Mesothelial cell of epicardium (in vitro differentiated cells): ENCODE data around the gene PTPRQ. TPM values are rescaled to one million over a fixed set of nuclear protein-coding genes. Genes with fewer than 3 reads are reported as not detected.
A peak's percentile ranks its signal among the peaks of the same experiment; 100 is the strongest.

ENCODE experiments used
- DNase-seq, 2 experiments: peaks; one replicate each; pipeline ENCODE4 v3.0.0; 2021; ENCODE audit warnings: low spot score in 2 of 2; ENCODE audit not compliant: unreplicated experiment in 2 of 2
- H3K27ac Mint-ChIP-seq: 2 replicates; pipeline ENCODE4 v1.8.0; 2021; ENCODE audit warnings: mixed read lengths
- H3K27me3 Mint-ChIP-seq: 2 replicates; pipeline ENCODE4 v1.8.0; 2021; ENCODE audit warnings: low read depth, mixed read lengths
- H3K36me3 Mint-ChIP-seq: 2 replicates; pipeline ENCODE4 v1.8.0; 2021; ENCODE audit warnings: mixed read lengths
- H3K4me1 Mint-ChIP-seq: 2 replicates; pipeline ENCODE4 v1.8.0; 2021; ENCODE audit warnings: mixed read lengths
- H3K4me3 Mint-ChIP-seq: 2 replicates; pipeline ENCODE4 v1.8.0; 2021; ENCODE audit warnings: mild to moderate bottlenecking, moderate library complexity, mixed read lengths
- H3K9me3 Mint-ChIP-seq: 2 replicates; pipeline ENCODE4 v1.8.0; 2021; ENCODE audit warnings: mixed read lengths
- total RNA-seq: library from RNA; stranded (reverse); gene quantifications from 3 replicates; pipeline ENCODE4 v1.2.1, GENCODE V29; 2021
- TF ChIP-seq, protein P1 (sequence below): fragments of 200-600 bp; sonication (generic); IDR thresholded peaks from one replicate; pipeline ENCODE4 v1.5.0; 2021; ENCODE audit warnings: antibody characterized with exemption; ENCODE audit not compliant: unreplicated experiment

The PTPRQ gene
- total RNA-seq, 1 donor from 2014 or later = 17.5 TPM

DNA sequence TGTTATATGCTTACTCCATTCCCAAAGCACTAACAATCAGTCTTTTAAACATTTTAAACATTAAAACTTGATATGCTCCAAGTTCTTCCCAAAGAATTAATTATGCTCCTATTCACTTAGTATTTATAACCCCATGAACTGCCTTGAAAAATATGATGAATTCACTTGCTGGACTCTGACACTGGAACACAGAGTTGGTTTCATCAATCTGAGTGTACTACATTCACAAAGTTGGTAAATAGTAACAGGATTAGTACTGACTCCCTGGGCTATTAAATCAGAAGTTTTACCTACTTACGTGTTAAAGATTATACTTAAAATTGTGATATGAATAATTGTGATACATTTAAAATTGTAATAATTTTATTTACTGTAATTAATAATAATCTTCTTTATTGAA is 246.1 kb downstream of the PTPRQ start:
- TF ChIP-seq, protein P1, sequence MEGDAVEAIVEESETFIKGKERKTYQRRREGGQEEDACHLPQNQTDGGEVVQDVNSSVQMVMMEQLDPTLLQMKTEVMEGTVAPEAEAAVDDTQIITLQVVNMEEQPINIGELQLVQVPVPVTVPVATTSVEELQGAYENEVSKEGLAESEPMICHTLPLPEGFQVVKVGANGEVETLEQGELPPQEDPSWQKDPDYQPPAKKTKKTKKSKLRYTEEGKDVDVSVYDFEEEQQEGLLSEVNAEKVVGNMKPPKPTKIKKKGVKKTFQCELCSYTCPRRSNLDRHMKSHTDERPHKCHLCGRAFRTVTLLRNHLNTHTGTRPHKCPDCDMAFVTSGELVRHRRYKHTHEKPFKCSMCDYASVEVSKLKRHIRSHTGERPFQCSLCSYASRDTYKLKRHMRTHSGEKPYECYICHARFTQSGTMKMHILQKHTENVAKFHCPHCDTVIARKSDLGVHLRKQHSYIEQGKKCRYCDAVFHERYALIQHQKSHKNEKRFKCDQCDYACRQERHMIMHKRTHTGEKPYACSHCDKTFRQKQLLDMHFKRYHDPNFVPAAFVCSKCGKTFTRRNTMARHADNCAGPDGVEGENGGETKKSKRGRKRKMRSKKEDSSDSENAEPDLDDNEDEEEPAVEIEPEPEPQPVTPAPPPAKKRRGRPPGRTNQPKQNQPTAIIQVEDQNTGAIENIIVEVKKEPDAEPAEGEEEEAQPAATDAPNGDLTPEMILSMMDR = no peak
- no peak overlapping the region for H3K4me3 Mint-ChIP-seq
- H3K4me1 Mint-ChIP-seq = no peaks in the 10 kb centered on the region
- no peaks in the 10 kb centered on the region for H3K36me3 Mint-ChIP-seq
- H3K9me3 Mint-ChIP-seq = peaks cover 11% of the 10 kb centered on the region
- DNase-seq = no peak
- no peak overlapping the region for H3K27ac Mint-ChIP-seq
- no peaks in the 10 kb centered on the region for H3K27me3 Mint-ChIP-seq

DNA sequence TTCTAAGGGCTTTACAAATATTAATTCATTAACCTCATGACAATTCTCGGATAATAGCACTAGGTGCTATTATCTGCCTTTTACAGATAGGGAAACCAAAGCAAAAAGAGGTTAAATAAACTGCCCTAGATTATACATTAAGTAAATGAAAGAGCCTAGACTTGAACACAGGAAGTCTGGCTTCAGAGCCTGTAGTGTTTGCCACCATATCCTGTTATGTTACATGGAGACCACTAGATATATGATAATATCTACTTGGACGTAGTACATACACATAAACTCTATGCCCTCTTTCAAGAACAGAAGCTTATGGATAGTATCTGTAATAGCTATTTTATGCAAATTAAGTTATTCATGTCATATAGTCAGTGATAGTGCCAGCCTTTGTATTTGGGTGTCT is 246.5 kb downstream of the PTPRQ start:
- Mint-ChIP-seq H3K27me3 (no peaks in the 10 kb centered on the region), H3K4me1 (no peaks in the 10 kb centered on the region), H3K36me3 (no peaks in the 10 kb centered on the region), H3K9me3 (peaks cover 11% of the 10 kb centered on the region), H3K27ac (no peak overlapping the region), H3K4me3 (no peak overlapping the region)
- TF ChIP-seq, protein P1 = no peak
- DNase-seq = no peak

DNA sequence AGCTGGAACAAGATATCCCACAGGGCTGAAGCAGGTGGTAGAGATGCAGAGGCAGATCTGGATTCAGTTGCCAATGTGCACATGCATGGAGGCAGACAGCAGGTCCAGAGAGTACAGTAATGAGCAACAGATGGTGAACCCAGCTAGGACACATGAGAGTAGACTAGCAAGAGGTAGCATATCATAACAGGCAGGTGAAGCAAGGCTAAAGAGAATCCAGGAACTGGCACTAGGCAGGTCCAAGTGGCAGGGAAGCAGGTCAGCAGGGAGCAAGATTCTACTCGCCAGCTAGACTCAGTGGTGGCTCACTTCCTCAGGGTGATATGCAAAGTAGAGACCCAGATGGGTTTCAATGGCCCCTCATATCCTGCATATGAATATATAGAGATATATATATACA is 248.1 kb downstream of the PTPRQ start:
- Mint-ChIP-seq H3K4me3 (no peak overlapping the region), H3K27ac (no peak overlapping the region), H3K27me3 (no peaks in the 10 kb centered on the region), H3K4me1 (no peaks in the 10 kb centered on the region), H3K9me3 (peaks cover 6% of the 10 kb centered on the region), H3K36me3 (no peaks in the 10 kb centered on the region)
- no peak for DNase-seq
- TF ChIP-seq, protein P1 = no peak

DNA sequence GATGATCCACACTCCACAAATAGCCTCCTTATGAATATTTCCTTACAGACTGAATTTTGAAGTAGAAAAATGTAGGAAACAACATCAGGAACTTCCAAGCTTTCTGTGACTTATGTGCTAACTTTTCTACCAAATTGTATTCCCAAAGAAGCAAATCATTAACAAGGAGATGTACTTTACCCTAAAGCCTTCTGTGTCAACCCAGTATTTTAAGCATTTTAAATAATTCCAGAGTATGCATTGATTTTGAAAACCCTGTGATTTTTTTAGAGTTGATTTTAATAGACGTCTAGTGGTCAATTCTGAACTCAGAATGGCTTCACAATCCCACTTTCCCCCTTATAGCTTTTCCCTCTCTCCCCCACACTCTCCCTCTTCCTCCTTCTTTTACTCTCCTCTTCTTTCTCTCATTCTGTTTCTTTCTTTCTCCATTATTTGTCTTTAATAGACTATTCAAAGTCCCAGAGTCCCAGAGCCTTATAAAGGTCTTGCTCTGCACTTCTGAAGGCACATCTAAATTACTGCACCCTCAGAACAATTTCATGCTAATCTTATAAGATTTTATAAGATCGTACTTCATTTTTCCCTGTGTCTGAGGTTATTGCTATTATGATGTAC is 253.3 kb downstream of the PTPRQ start:
- H3K9me3 Mint-ChIP-seq = no peaks in the 10 kb centered on the region
- no peak overlapping the region for H3K4me3 Mint-ChIP-seq
- H3K36me3 Mint-ChIP-seq = no peaks in the 10 kb centered on the region
- peaks cover 12% of the 10 kb centered on the region for H3K27me3 Mint-ChIP-seq
- DNase-seq = no peak
- TF ChIP-seq, protein P1 = no peak
- peaks cover 2% of the 10 kb centered on the region for H3K4me1 Mint-ChIP-seq
- H3K27ac Mint-ChIP-seq = peak overlapping the region; percentile 41

DNA sequence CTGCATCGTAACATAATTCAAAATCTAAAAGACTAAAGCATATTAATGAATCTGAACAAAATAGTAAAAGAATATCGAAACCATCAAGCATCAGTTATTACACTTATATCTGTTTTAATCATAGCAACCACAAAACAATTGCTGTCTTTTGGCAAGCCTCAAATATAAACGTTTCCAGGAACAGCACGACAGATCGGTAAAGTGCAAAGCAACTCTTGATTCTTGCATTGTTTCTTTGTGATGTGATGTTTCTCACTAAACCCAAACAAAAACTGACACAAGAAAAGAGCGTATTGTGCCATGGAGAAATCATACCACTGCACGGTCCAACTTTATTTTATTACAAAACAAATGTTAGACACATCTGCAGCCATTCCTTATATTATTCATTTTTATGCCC is 254.2 kb downstream of the PTPRQ start:
- H3K9me3 Mint-ChIP-seq = no peaks in the 10 kb centered on the region
- TF ChIP-seq, protein P1 = no peak
- H3K4me1 Mint-ChIP-seq = peaks cover 11% of the 10 kb centered on the region
- peaks cover 12% of the 10 kb centered on the region for H3K27me3 Mint-ChIP-seq
- H3K27ac Mint-ChIP-seq = no peak overlapping the region
- no peaks in the 10 kb centered on the region for H3K36me3 Mint-ChIP-seq
- no peak overlapping the region for H3K4me3 Mint-ChIP-seq
- no peak for DNase-seq
